Vagina (tissue), 2 donors: Measurements from ENCODE around the gene SLCO4C1. TPM values are rescaled to one million over a fixed set of nuclear protein-coding genes. Genes with fewer than 3 reads are reported as not detected.
A peak's percentile ranks its signal among the peaks of the same experiment; 100 is the strongest.

Source experiments
- DNase-seq, 2 donors: peaks; one replicate each; pipeline ENCODE4 v3.0.0-alpha.2; 2017; ENCODE audit errors: extremely low spot score in 2 of 2
- H3K27ac ChIP-seq: fragments of 200-600 bp; sonication (generic); one replicate; pipeline ENCODE4 v1.5.1; 2019
- H3K27me3 ChIP-seq: fragments of 200-600 bp; sonication (generic); one replicate; pipeline ENCODE4 v1.5.1; 2019
- H3K36me3 ChIP-seq, 2 donors: fragments of 200-600 bp; sonication (generic); one replicate each; pipeline ENCODE4 v1.5.1; 2017 to 2019
- H3K4me1 ChIP-seq: fragments of 200-600 bp; sonication (generic); one replicate; pipeline ENCODE4 v1.5.1; 2019
- H3K4me3 ChIP-seq, 2 donors: fragments of 200-600 bp; sonication (generic); 1 replicate in 1 of 2; 2 replicates in 1 of 2; pipeline ENCODE4 v1.5.1; 2016 to 2019
- H3K9me3 ChIP-seq: fragments of 200-600 bp; sonication (generic); one replicate; pipeline ENCODE4 v1.5.1; 2019
- POLR2A ChIP-seq, 2 donors: fragments of 450-650 bp; IDR thresholded peaks; one replicate each; pipeline ENCODE4 v1.6.1; 2017; ENCODE audit warnings: antibody characterized with exemption in 2 of 2, mild to moderate bottlenecking in 2 of 2, moderate library complexity in 2 of 2
- POLR2AphosphoS5 ChIP-seq, 2 donors: sonication (generic); formaldehyde crosslinking; IDR thresholded peaks; one replicate each; pipeline ENCODE4 v1.9.0; 2017; ENCODE audit warnings: antibody characterized with exemption in 2 of 2, mild to moderate bottlenecking in 2 of 2, low read depth in 1 of 2; ENCODE audit not compliant: insufficient read depth in 1 of 2
- intact Hi-C: fragments of 100-400 bp; cut with DNase I; formaldehyde crosslinking; loops from one replicate; pipeline ENCODE4 v1.15.1; 2023
- total RNA-seq: library from RNA; depleted of rRNA; stranded (reverse); fragments of >200 nt; gene quantifications from one replicate; pipeline ENCODE4 v1.2.3, GENCODE V29; 2016
- TF ChIP-seq, protein P1 (sequence below), 3 experiments: fragments of 450-650 bp in 2 of 3; fragments of 200-600 bp in 1 of 3; sonication (generic) in 1 of 3; IDR thresholded peaks; one replicate each; pipeline ENCODE4 v1.5.1; 2017 to 2019; ENCODE audit warnings: antibody characterized with exemption in 3 of 3, mild to moderate bottlenecking in 2 of 3, moderate library complexity in 2 of 3

The SLCO4C1 gene
- total RNA-seq, 1 donor from 2014 or later, result not detected

DNA sequence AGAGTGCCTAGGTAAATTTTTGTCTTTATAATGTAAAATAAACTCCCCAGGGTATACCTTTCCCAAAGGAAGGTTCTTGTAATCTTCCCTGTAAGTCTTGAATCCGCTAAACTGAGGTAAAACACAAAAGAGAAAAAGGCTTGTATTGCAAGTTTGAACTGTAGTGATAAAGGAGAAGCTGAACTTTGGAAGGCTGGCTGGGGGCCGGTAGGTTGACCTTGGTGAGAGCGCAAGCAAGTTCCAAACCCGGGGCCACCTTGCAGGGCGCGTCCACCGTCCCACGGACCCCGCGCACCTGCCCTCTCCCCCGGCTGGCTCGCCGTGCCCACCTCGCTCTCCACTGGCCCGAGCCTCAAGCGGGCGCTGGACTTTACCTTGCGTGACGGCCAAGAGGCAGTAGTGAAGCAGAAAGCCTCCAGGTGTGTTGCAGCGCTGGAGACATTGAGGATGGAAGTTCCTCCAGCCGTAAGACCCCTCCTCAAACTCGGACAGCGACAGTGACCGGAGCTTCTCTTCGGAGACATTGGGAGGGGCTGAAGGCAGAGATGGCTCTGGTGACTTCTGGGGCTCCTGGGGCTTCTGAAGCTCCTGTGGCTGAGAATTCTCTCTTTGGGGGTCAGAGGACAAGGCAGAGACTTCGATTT, 428 bp downstream of the SLCO4C1 start:
- peaks cover 14% of the 10 kb centered on the region for H3K4me1 ChIP-seq
- TF ChIP-seq, protein P1, sequence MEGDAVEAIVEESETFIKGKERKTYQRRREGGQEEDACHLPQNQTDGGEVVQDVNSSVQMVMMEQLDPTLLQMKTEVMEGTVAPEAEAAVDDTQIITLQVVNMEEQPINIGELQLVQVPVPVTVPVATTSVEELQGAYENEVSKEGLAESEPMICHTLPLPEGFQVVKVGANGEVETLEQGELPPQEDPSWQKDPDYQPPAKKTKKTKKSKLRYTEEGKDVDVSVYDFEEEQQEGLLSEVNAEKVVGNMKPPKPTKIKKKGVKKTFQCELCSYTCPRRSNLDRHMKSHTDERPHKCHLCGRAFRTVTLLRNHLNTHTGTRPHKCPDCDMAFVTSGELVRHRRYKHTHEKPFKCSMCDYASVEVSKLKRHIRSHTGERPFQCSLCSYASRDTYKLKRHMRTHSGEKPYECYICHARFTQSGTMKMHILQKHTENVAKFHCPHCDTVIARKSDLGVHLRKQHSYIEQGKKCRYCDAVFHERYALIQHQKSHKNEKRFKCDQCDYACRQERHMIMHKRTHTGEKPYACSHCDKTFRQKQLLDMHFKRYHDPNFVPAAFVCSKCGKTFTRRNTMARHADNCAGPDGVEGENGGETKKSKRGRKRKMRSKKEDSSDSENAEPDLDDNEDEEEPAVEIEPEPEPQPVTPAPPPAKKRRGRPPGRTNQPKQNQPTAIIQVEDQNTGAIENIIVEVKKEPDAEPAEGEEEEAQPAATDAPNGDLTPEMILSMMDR (IDR thresholded peaks at IDR 0.05), result no peak
- TF ChIP-seq POLR2A (IDR thresholded peaks at IDR 0.05), result no peak
- intact Hi-C loops, result no loop called here
- no peaks in the 10 kb centered on the region for H3K27me3 ChIP-seq
- no peak overlapping the region for H3K27ac ChIP-seq
- no peaks in the 10 kb centered on the region for H3K9me3 ChIP-seq
- no peak for DNase-seq
- H3K4me3 ChIP-seq, result peak overlapping the region; percentile 35 to 43
- no peaks in the 10 kb centered on the region for H3K36me3 ChIP-seq

DNA sequence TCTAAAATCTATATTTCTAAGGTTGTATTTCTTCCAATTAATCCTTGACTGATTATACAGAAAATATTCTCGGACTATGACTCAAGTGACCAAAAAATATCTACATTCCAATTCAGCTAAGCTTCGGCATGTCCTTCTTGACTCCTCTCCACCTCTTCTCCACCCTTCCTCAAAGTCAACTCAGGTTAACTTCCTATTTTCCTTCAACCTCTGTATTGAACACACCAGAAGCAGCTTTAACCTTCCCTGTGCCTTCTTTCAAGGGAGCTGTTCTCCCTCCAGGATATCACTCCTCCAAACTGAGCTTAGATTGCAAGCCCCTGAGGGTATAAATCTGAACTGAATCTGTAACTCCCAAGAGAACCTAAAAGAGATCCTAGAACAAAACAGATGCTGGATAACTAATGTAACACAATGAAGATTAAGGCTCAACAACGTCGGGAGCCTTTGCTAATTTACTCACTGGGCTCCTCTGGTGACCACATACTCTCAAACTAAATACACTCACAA, 1.1 kb downstream of the SLCO4C1 start:
- H3K9me3 ChIP-seq, result no peaks in the 10 kb centered on the region
- DNase-seq, result no peak
- H3K36me3 ChIP-seq, result no peaks in the 10 kb centered on the region
- intact Hi-C loops, result no loop called here
- H3K4me1 ChIP-seq, result peaks cover 14% of the 10 kb centered on the region
- no peaks in the 10 kb centered on the region for H3K27me3 ChIP-seq
- no peak overlapping the region for H3K4me3 ChIP-seq
- TF ChIP-seq POLR2AphosphoS5 (IDR thresholded peaks at IDR 0.05; ENCODE audit: insufficient read depth in 1 of 2, low read depth in 1 of 2) (no peak), POLR2A (IDR thresholded peaks at IDR 0.05) (no peak)
- TF ChIP-seq, protein P1 (IDR thresholded peaks at IDR 0.05), result no peak
- no peak overlapping the region for H3K27ac ChIP-seq

DNA sequence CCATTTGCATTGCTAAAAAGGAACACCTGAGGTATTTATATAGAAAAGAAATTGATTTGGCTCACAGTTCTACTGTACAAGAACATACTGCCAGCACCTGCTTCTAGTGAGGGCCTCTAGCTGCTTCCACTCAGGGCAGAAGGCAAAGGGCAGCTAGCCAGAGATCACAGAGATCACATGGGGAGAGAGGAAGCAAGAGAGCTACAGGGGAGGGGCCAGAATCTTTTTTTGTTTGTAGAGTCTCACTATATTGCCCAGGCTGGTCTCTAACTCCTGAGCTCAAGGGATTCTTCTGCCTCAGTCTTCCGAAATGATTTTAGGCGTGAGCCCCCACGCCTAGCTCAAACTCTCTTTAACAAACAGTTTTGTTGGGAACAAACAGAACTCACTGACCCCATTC, 6.1 kb downstream of the SLCO4C1 start:
- Histone ChIP-seq H3K4me1 (no peaks in the 10 kb centered on the region), H3K27me3 (no peaks in the 10 kb centered on the region), H3K27ac (no peak overlapping the region), H3K36me3 (no peaks in the 10 kb centered on the region), H3K4me3 (no peak overlapping the region), H3K9me3 (no peaks in the 10 kb centered on the region)
- TF ChIP-seq POLR2AphosphoS5 (IDR thresholded peaks at IDR 0.05; ENCODE audit: insufficient read depth in 1 of 2, low read depth in 1 of 2) (no peak), POLR2A (IDR thresholded peaks at IDR 0.05) (no peak)
- TF ChIP-seq, protein P1 (IDR thresholded peaks at IDR 0.05), result no peak
- no peak for DNase-seq
- intact Hi-C loops, result no loop called here

DNA sequence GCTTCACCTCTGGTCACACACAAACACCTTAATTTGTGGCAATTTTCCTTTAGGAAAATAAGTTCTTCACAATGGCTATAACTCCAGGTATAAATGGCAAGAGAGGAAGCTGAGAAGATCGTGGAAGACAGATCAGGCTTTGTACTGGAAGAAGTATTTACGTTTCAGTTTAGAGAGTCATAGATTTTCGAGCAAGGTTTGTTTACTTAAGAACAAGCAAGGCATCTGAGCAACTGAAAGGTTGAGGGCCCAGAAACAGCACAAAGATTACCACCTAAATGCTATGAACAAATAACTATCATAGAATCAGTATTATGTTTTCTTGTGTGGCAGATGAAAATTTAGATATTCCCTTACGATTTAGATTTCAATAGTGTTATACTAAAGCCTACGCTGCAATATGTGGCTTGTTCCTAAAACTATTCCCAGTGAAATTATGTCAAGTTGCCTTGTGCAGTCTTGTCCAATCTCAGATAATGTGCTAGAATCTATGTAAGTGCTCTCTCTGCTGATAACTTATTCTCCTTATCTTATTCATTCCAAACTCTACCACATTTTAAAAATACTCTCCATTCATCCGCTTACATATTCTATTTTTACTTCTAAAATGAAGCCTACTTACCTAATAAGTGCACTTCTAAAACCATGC, 6.7 kb downstream of the SLCO4C1 start:
- no peaks in the 10 kb centered on the region for H3K27me3 ChIP-seq
- H3K9me3 ChIP-seq, result no peaks in the 10 kb centered on the region
- intact Hi-C loops, result no loop called here
- no peaks in the 10 kb centered on the region for H3K4me1 ChIP-seq
- DNase-seq, result no peak
- no peaks in the 10 kb centered on the region for H3K36me3 ChIP-seq
- no peak overlapping the region for H3K4me3 ChIP-seq
- H3K27ac ChIP-seq, result no peak overlapping the region
- TF ChIP-seq POLR2AphosphoS5 (IDR thresholded peaks at IDR 0.05; ENCODE audit: insufficient read depth in 1 of 2, low read depth in 1 of 2), result no peak
- no peak for TF ChIP-seq POLR2A (IDR thresholded peaks at IDR 0.05)
- TF ChIP-seq, protein P1 (IDR thresholded peaks at IDR 0.05), result no peak

DNA sequence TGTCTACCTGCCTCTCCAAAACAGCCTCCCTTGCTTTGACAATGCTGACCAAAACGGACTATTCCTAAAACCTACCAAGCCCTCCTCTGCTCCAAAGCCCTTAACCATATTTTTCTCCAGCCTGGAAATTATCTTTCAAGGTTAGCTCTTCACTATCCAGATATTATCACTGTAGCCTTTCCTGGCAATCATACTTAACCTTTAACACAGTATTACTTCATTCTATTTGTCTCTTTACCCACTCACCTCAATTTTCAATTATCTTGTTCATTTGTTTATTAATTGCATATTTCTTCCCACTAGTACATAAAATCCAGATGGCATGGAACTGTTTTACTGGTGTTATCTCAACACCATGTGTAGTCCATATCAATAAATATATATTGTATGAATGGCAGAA, 7.5 kb downstream of the SLCO4C1 start:
- H3K36me3 ChIP-seq, result no peaks in the 10 kb centered on the region
- H3K4me1 ChIP-seq, result no peaks in the 10 kb centered on the region
- H3K9me3 ChIP-seq, result no peaks in the 10 kb centered on the region
- H3K27me3 ChIP-seq, result no peaks in the 10 kb centered on the region
- no peak overlapping the region for H3K4me3 ChIP-seq
- intact Hi-C loops, result no loop called here
- no peak for TF ChIP-seq POLR2AphosphoS5 (IDR thresholded peaks at IDR 0.05; ENCODE audit: insufficient read depth in 1 of 2, low read depth in 1 of 2)
- no peak for TF ChIP-seq POLR2A (IDR thresholded peaks at IDR 0.05)
- TF ChIP-seq, protein P1 (IDR thresholded peaks at IDR 0.05), result no peak
- no peak overlapping the region for H3K27ac ChIP-seq
- no peak for DNase-seq
